Esophagus muscularis mucosa (tissue), 4 donors: ENCODE results near the gene MYLK. TPM values are rescaled to one million over a fixed set of nuclear protein-coding genes. Genes with fewer than 3 reads are reported as not detected.
A peak's percentile ranks its signal among the peaks of the same experiment; 100 is the strongest.

Experiments
- DNase-seq: peaks from one replicate; pipeline ENCODE4 v3.0.0-alpha.2; 2017; ENCODE audit errors: extremely low spot score
- H3K27ac ChIP-seq, 4 donors: fragments of 200-600 bp; sonication (generic); replicated peaks in 1 of 4; 1 replicate in 3 of 4; 2 replicates in 1 of 4; pipeline ENCODE4 v1.5.1; 2016 to 2019; ENCODE audit warnings: mild to moderate bottlenecking in 1 of 4
- H3K27me3 ChIP-seq, 4 donors: fragments of 200-600 bp; sonication (generic); one replicate each; pipeline versions ENCODE4 v1.5.1 to v1.6.0; 2016 to 2019
- H3K36me3 ChIP-seq, 4 donors: fragments of 200-600 bp; sonication (generic); one replicate each; pipeline ENCODE4 v1.5.1; 2016 to 2019
- H3K4me1 ChIP-seq, 4 donors: fragments of 200-600 bp; sonication (generic); one replicate each; pipeline ENCODE4 v1.5.1; 2016 to 2019
- H3K4me3 ChIP-seq, 4 donors: fragments of 200-600 bp; sonication (generic); 1 replicate in 2 of 4; 2 replicates in 2 of 4; pipeline ENCODE4 v1.5.1; 2016 to 2019; ENCODE audit warnings: mild to moderate bottlenecking in 4 of 4, moderate library complexity in 1 of 4
- H3K9me3 ChIP-seq, 4 donors: fragments of 200-600 bp; sonication (generic); 1 replicate in 3 of 4; 2 replicates in 1 of 4; pipeline ENCODE4 v1.5.1; 2016 to 2019
- CTCF ChIP-seq, 3 experiments: fragments of 200-600 bp in 2 of 3; fragments of 450-650 bp in 1 of 3; sonication (generic) in 2 of 3; IDR thresholded peaks; one replicate each; pipeline ENCODE4 v1.5.1; 2017 to 2019; ENCODE audit warnings: antibody characterized with exemption in 3 of 3, mild to moderate bottlenecking in 2 of 3, moderate library complexity in 1 of 3
- EP300 ChIP-seq: sonication (generic); formaldehyde crosslinking; IDR thresholded peaks from one replicate; pipeline ENCODE4 v1.6.1; 2017; ENCODE audit warnings: antibody characterized with exemption
- POLR2A ChIP-seq: fragments of 450-650 bp; IDR thresholded peaks from one replicate; pipeline ENCODE4 v1.6.1; 2017; ENCODE audit warnings: antibody characterized with exemption, moderate library complexity, mild to moderate bottlenecking, low read depth
- POLR2AphosphoS5 ChIP-seq, 2 donors: sonication (generic); formaldehyde crosslinking; IDR thresholded peaks; one replicate each; pipeline ENCODE4 v1.6.1; 2017; ENCODE audit warnings: antibody characterized with exemption in 2 of 2
- WGBS: methylation state at CpG from one replicate; pipeline ENCODE4 v1.1.5; 2018; 5-methylcytosine and 5-hydroxymethylcytosine counted together
- intact Hi-C: fragments of 100-400 bp; cut with DNase I; formaldehyde crosslinking; loops from one replicate; pipeline ENCODE4 v1.15.1; 2023
- total RNA-seq, 4 donors: library from RNA; depleted of rRNA; stranded (reverse); fragments of >200 nt; gene quantifications; one replicate each; pipeline versions ENCODE4 v1.1.0 to v1.2.1, GENCODE V29; 2016

MYLK gene
- total RNA-seq, 4 donors from 2014 or later, result 1,983 to 3,208 (median 2,554) TPM

GRCh38 chr3:123818324-123818920 is 65.7 kb downstream of the MYLK start:
- peaks cover 3 to 29% (median 24%) of the 10 kb centered on the region in 4 donors for H3K4me1 ChIP-seq

DNA sequence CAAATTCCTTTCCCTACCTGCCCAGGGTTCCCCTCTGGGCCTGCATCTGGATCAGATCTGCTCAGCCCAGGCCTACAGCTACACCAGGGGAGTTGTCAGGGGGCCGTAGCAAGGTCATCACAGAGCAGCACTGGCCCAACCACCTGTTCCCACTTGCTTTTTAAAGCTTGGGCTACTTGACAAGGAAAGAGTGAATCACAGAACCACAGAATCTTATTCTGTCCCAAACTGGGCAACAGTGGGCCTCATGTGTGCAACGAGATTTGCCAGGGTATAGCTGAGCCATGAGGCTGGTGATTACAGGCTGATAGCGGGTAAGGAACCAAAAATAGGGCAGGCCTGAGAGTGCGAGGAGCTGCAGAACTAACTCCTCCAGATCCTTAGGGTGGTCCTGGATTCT is 66.7 kb downstream of the MYLK start:
- peak overlapping the region; percentile 47 to 80 (median 61) for H3K27ac ChIP-seq

More at GRCh38 chr3:123818324-123818920, 65.7 kb downstream of the MYLK start:
- no peaks in the 10 kb centered on the region for H3K36me3 ChIP-seq
- no peaks in the 10 kb centered on the region for H3K9me3 ChIP-seq
- 91% methylated on average over 5 of the region's 5 CpGs for WGBS
- H3K27me3 ChIP-seq, result no peaks in the 10 kb centered on the region
- H3K27ac ChIP-seq, result no peak overlapping the region
- intact Hi-C loops, result no loop called here
- no peak for TF ChIP-seq POLR2AphosphoS5 (IDR thresholded peaks at IDR 0.05)
- TF ChIP-seq POLR2A, result no peak
- no peak for TF ChIP-seq EP300
- no peak for TF ChIP-seq CTCF (IDR thresholded peaks at IDR 0.05)
- H3K4me3 ChIP-seq, result no peak overlapping the region
- DNase-seq, result peak; percentile 66

DNA sequence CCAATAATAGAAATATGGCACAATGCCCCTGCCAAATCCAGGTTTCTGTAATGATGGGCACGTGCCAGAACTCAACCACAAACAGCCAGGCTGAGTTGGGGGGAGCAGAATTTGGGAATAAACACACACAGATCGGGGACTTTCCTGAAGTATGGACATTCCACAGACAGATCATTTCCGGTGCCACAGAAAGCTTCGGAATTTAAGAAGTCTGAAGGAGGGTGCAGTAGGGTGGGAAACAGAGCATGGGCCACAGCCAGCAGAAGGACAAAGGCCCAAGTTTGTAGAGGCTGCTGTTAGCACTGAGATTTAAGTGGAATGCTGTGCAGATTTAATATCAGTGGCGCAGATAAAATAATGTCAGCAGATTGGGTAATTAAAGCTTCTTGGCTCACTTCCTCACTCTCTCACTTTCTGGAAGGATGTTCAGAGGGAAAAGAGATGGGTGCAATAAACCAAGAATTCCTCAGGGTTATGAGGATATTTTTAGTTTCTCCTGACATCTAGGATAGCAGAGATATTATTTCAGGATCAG is 67.4 kb downstream of the MYLK start:
- intact Hi-C loops, result no loop called here
- 40% methylated on average over 5 of the region's 5 CpGs for WGBS
- peak overlapping the region; percentile 47 to 80 (median 61) for H3K27ac ChIP-seq

More for the DNA sequence above, 66.7 kb downstream of the MYLK start:
- no peak for TF ChIP-seq CTCF (IDR thresholded peaks at IDR 0.05)
- TF ChIP-seq POLR2AphosphoS5 (IDR thresholded peaks at IDR 0.05), result no peak
- no peak for TF ChIP-seq EP300
- no peak for TF ChIP-seq POLR2A
- 89% methylated on average over 4 of the region's 4 CpGs for WGBS
- intact Hi-C loops, result no loop called here
- H3K4me1 ChIP-seq, result peaks cover 3 to 29% (median 24%) of the 10 kb centered on the region in 4 donors
- H3K9me3 ChIP-seq, result no peaks in the 10 kb centered on the region
- DNase-seq, result peak; percentile 80
- no peak overlapping the region for H3K4me3 ChIP-seq
- H3K36me3 ChIP-seq, result no peaks in the 10 kb centered on the region
- H3K27me3 ChIP-seq, result no peaks in the 10 kb centered on the region

GRCh38 chr3:123815981-123816380 is 68.2 kb downstream of the MYLK start:
- Histone ChIP-seq H3K27me3 (no peaks in the 10 kb centered on the region), H3K4me3 (no peak overlapping the region), H3K36me3 (no peaks in the 10 kb centered on the region), H3K9me3 (no peaks in the 10 kb centered on the region), H3K4me1 (peaks cover 3 to 29% (median 24%) of the 10 kb centered on the region in 4 donors), H3K27ac (peak overlapping the region; percentile 47 to 80 (median 61))
- WGBS, result 82% methylated on average over 1 of the region's 1 CpG
- peak; percentile 90 for DNase-seq
- TF ChIP-seq EP300 (no peak), POLR2A (no peak), POLR2AphosphoS5 (IDR thresholded peaks at IDR 0.05) (no peak), CTCF (IDR thresholded peaks at IDR 0.05) (no peak)
- intact Hi-C loops, result no loop called here

More for the DNA sequence above, 67.4 kb downstream of the MYLK start:
- no peaks in the 10 kb centered on the region for H3K27me3 ChIP-seq
- no peaks in the 10 kb centered on the region for H3K9me3 ChIP-seq
- no peaks in the 10 kb centered on the region for H3K36me3 ChIP-seq
- DNase-seq, result peak; percentile 66
- no peak overlapping the region for H3K4me3 ChIP-seq
- TF ChIP-seq POLR2A (no peak), CTCF (IDR thresholded peaks at IDR 0.05) (no peak), POLR2AphosphoS5 (IDR thresholded peaks at IDR 0.05) (no peak), EP300 (no peak)
- H3K4me1 ChIP-seq, result peaks cover 3 to 29% (median 24%) of the 10 kb centered on the region in 4 donors
